Activated CD8-positive, alpha-beta memory T cell treated with anti-CD3 and anti-CD28 coated beads, Interleukin-2, amount 50 U/mL, for 24 hours (primary cell): ENCODE measurements around the gene PAQR7.
A peak's percentile ranks its signal among the peaks of the same experiment; 100 is the strongest.

ENCODE experiments used
- DNase-seq: peaks from one replicate; pipeline ENCODE4 v3.0.0-alpha.2; 2020; ENCODE audit errors: extremely low read depth

The PAQR7 gene

DNA sequence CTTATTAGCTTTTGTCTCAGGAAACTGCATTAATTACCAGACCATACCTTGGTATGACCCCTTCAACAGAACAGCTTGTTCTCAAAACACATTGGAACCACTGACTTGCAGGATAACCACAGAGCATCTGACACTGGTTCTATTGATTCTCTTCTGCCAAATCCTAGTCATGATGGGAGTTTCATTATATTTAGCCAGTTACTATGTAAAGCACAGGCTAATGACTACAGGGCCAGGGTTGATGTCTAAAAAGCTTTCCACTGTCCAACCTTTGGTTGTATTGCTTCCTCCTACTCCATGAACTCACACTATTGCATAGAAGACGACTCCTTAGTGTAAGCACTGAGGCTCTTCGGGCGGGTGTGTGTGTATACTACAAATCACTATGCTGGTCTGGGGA is 27.0 kb upstream of the PAQR7 start:
- no peak for DNase-seq

DNA sequence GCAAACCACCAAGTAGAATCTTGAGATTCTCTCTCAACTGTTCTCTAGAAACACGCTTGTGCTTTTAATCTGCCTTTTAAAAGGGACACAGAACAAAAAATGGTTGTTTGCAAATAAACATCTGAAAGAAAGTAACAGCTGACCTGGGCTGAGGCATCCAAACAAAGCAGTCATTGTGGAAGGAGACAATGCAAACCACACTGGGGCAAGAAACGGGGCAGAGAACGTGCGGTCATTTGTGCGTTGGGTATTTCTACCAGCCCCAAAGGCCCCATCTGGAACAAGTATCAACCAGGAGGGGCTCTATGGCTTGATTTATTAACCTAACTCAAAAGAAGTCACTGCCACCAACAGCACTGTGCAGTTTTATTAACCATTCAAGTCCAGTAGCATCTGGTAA is 24.7 kb upstream of the PAQR7 start:
- no peak for DNase-seq

DNA sequence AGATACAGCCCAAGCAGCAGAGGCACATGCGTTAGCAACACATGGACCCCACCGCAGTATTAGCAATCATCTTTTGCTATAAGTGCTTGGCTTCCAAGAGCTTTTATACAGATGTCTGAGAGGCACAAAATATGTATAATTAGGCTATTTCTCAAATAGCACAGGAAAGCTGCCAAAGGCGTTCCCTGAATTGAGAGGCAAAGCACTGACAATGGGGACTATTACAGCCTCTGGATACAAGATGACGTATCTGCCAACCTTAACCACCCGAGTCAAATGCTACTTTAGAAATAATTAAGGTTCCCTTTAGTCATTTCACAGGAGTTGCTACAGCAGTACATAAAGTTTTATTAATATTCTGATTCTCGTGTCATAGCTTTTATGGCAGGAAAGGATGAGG is 24.3 kb upstream of the PAQR7 start:
- no peak for DNase-seq

DNA sequence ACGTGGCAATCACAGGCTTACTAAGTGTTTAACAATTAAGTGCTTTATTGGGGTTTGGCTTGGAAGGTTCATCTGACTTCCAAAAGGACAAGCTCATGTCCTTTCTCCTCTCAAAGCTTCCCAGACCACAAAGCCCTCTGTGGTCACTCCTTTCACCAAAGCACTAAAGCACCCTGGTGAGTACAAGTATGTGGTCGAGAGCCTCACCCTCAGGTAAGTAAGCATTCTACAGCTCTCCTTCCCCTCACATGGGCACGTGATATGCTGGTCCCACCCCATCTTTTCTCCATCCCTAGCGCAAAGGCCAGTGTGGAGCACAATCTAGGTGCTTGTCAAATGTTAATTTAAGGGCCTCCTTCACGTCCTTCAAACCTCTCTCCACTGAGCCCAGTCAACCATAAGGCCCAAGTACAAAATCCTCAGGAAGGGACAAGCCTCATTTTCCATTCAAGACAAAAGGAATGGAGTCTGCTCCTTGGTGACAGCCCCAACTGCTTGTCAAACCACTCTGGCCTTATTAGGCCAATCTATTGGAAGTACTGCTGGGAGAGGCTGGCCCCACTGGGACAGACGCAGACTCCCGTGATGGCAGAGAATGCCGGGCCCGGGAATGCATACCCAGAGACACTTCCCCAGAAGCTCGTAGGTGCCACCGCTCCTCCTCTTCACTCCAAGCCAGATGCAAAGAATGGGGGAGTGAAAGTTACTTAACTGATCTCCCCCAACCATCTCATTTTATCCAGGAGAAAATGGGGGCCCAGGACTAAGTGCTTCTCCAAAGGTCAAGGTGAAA is 22.9 kb upstream of the PAQR7 start:
- no peak for DNase-seq

DNA sequence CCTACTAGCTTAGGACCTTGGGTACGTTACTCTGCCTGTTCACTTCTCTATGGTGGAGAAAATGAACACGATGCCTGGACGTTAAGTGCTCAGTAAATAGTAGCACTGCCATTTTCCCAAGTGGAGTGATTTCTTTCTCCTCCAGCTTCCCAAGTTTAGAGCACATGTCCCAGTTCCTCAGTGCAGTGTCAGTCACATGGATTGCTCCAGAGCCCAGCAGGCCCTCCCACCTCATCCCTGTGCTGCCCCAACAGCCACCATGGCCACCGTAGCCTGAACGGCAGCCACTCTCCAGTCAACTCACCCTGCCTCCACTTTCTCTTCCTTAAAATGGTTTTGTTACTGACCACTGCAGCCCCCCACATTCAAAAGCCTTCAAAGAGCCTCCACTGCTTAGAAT is 22.2 kb upstream of the PAQR7 start:
- no peak for DNase-seq

DNA sequence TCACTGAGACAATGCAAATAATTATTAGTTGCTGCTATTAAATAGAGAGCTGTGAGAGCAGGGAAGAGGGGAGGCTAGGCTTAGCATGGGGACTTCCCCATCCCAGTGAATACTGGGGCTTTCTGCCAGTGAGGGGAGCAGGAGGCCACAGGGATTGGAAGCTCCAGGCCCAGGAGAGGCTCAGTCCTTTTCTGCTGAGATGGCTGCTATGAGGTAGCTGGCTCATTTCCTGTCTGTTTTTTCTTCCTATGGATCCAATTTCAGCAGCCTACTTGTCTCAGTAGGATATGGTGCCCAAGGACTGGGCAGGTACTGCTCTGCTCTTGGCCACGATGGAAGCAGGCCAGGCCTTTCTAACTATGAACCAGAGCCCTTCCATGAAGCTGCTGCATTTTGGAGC is 20.8 kb upstream of the PAQR7 start:
- DNase-seq, result no peak

DNA sequence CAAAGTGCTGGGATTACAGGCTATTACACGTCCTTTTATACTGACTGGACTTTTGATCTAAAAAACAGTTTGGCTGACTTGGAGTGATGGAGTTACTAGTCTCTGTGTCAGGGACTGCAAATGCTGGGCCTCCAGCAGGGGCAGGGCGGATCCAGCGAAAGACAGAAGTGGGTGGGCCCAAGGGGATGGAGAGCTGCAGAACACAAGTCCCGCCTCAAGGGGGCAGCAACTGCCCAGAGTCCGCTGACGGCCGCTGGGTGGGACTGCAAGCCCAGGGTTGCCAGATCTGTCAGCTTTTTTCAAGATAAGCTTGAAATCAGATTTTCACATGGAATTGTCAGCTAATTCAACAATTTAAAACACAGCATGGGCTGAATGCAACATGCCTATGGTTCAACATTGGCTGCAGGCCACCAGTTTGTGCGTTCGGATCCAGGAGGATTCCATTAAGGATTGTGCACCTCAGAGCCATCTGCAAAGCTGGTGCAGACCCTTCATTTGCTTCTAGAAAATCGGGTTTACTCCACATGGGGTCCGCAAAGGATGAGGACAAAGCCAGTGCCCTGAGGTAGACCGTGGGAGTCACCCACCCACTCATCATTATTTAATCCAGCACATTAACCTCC is 20.0 kb upstream of the PAQR7 start:
- DNase-seq, result peak; percentile 76

DNA sequence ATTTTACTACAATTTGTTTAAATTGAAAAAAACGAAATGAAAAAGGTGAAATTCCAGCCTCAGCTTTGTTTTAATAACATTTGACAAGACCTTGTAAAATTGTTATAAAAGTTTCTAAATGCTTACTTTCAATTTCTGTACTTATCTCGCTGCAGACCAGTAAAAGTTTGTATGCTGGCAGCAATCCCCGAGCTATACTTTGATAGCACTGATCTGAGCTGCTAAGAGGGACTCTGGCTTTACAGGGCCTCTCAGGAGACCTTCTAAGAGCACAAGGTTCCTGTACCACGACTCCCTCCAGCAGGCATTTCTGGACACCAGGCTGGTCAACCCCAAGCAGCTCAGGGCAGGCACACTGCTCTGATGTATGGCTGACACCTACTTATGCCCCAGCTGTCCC is 17.6 kb upstream of the PAQR7 start:
- no peak for DNase-seq

DNA sequence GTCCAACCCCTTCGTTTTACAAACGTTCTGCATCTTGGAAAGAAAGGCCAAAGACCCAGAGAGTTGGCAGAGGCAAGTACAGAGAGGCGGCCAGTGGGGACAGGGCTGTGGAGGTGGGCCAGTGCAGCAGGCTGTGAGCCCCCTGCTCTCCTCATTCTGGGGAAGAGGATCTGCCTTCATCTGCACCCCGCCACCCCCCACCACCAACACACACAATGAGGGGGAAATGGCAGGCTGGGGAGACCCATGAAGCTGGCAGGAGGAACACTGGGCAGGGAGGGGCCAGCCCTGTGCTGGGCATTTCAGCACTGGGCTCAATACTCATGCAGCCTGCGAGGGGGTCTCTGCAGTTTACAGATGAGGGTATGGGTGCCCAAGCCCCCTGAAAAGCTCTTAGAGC is 16.1 kb upstream of the PAQR7 start:
- no peak for DNase-seq

DNA sequence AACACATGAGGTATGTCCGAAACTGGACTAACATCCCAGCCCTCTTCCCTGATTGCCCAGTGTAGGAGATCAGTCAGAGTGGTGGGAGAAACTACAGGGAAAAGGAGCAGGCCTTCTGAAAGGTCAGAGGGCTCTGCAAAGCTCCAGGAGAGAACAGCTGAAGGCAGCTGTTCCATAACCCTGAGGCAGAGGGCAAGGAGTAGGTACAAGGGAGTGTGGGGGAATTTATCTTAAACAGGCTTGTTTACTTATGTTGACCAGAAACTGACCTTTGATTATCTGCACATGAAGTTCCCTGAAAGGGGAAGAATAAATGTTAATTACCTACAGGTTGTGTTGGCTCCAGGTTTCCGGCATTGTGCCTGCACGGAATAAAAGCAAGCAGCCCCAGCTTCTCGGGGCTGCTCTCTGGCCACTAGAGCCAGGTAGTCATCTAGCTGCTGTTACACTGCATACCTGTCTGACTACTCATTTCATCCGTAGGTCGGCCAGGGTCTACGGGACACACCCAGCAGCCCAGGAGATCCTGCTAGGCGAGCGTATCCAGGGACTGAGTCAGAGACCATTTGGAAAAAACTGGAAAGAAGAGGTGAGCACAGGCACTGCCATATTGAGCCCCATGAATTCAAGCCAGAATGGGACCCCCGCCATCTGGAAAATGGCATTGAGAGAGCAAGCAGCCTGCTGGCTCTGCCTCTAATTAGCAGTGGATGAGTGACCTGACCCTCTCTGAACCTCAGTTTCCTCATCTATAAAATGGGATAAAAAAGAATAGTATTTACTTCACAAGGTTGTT is 14.9 kb upstream of the PAQR7 start:
- no peak for DNase-seq

DNA sequence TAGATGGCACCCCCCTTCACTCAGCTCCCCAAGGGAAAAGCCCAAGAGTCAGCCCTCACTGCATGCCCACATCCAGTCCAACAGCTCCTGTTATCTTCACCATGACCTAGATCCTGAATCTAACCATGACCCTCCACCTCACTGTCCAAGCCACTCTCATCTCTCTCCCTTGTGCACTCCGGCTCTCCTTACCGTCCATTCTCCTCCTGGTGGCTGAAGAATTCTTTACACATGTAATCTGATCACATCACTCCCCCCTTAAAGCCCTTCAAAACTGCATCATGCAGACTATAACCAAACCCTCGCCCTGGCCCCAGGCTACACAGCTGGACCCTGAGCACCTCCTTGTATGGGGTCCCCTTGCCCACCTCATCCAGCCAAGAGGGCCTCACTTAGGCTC is 14.0 kb upstream of the PAQR7 start:
- DNase-seq, result no peak

DNA sequence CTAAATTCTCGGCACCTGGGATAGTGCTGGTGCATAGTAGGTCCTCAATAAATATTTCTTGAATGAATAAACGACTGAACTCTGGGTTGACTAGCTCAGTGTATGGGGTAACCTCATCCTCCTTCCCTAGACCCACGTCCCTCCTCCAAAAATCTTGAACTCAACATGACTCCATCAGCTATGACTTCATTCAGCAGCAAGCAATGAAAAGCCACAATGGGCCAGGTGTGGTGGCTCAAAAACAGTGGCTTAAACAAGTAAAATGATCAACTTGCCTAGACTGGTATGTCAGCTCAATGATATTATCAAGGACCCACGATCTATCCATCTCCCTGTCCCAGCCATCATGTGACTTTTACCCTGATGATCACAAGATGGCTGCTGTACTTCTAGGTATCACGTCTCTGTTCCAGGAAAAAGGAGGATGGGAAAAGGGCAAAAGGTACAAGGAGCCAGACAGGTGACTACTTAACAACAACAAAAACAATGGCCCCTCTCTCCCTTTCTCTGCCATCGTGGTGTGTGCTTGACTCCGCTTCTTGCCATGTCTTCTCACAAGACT is 13.0 kb upstream of the PAQR7 start:
- no peak for DNase-seq

DNA sequence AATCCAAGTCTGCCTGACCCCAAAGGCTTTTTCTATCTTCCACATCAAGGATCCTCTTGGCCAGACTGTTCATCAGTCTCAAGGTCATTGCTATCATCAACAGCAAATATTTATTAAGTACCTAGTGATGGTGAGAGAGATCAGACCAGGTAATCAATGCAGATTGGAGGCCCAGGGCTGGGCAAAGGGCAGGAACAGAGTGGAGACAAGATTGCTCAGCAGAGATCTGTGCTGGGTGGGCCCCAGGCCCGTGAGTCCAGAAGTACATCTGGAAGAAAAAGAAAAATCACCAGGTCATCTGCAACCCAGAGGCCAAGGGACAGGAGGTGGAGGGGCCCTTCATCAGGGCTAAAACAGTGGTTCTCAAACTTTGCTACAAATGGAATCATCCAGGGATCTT is 10.1 kb upstream of the PAQR7 start:
- DNase-seq, result no peak

DNA sequence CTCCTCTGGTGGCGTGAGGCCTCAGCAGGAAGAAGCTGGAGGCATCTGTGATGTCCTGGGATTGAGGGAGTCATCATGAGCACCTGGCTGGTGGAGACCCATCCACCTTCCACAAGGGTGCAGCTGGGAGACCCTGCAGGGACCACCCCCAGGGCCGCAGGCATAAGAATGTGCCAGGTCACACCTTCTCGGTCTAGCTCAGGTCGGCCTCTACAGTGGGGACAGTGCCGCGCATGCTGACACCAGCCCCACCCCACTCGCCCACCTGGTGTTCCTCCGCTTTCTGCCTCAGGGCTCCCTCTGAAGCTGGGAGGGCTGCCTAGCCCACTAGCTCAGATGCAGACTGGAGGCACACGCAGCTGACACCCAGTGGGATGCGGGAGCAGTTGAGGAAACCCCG is 5.8 kb upstream of the PAQR7 start:
- DNase-seq, result no peak

DNA sequence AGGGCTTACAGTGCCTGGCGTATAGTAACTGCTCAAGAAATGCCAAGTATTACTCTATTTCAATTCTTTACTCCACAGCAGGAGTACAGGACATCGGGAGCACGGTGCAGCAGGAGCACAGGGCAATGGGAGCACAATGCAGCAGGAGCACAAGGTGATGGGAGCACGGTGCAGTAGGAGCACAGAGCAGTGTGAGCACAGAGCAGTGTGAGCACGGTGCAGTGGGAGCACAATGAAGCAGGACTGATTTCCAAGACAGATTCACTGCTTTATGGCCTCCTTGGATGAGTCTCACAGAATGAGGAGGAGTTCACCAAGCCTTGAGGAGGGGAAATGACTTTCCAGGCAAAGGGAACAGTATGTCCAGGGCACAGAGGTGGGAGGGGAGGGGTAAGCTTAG is 5.0 kb upstream of the PAQR7 start:
- DNase-seq, result no peak

DNA sequence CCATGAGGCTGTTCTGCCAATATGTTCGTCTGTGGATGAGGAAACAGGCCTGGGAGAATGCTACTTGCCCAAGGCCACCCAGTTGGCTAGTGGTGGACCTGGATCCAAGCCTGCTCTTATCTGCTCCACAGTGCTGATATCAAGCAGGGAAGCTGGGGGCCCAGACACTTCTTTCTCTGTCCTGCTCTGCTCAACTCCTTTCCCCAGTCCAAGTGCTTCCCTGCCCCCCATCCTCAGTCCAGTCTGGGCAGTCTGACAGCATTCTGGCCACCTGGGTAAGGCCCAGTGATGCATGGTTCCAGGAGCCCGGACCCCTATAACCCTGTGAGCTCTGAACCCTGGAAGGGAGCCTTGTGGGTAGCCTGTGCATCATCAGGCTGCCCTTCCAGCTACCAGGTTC is 4.2 kb upstream of the PAQR7 start:
- no peak for DNase-seq

DNA sequence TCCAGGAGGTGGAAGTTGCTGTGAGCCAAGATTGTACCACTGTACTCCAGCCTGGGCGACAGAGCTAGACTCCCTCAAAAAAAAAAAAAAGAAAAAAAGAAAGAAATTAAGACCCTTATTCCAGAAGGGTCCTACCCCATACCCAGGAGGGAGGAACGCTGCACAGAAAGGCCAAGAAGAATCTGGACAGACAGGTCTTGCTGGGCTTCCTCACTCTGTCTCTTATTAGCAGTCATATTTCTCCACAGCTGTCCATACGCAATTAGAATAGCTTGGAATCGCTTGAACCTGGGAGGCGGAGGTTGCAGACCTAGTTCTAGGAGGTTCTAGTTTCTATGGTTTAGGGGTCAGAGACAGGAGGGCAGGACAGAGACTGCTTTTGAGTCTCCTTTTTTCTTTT is 3.2 kb upstream of the PAQR7 start:
- DNase-seq, result no peak

DNA sequence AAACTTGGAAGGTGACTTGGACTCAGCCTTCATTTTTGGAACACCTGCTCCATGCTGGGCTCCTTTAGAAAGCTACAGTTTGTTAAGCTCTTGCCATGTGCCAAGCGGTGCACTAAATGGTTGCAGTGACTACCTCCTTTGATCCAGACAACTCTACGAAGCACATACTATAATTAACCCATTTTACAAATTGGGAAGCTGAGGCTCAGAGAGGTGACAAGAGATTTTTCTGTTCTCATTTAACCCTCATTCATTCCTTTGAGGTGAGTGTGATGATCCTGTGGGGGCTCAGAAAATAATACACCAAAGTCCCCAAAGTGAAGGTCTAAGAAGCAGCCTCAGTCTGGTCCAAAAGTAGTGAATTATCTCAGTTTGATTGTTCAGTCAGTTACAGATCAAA is 1.6 kb upstream of the PAQR7 start:
- DNase-seq, result no peak

DNA sequence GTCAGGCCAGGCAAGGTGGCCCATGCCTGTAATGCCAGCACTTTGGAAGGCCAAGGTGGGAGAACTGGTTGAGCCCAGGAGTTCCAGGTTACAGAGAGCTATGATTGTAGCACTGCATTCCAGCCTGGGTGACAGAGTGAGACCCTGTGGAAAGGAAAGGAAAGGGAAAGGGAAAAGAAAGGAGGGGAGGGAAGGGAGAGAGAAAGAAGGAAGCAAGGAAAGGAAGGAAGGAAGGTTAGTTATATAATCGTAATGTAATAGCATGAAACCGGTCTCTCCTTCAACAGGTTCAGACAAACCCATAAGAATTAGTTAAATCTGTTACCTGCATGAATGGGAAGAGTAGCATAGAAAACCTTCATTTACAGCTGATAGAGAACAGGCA is 1.2 kb upstream of the PAQR7 start:
- no peak for DNase-seq

DNA sequence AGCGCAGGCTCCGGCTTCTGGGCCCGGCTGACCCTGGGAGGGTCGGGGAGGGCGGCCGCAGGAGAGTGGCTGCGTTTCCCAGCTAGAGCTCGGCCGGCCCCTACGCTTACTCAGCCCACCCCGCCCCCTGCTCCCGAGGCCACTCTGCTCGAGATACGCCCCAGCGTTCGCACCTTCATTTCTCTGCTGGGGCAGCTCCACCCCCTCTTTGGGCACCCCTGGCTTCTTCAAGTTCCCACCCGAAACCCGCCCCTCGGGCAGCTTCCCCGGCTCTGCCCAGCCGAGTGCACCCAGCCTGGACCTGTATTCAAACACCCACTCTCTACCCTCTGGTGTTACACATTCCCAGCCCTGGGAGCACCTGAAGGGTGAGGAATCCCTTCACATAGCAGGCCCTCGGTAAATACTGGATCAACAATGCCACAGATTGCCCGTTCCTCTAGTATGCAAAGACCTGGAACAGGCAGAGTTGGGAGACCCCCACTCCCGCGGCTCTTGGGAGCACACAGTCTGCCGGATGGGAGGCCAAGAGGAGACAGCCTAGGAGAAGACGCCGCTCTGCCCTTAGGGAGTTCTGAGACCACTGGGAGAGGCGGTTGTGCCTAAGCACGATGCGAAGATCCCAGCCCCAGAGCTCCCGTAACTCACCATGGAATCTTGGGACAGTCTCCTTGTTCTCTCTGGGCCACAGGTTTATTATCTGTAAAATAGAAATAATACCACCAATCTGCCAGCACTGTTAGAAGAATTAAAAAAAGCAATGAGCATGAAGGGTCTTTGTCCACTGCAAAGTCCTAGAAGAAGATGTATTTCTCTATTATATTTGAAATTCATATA is 566 bp upstream of the PAQR7 start:
- no peak for DNase-seq

DNA sequence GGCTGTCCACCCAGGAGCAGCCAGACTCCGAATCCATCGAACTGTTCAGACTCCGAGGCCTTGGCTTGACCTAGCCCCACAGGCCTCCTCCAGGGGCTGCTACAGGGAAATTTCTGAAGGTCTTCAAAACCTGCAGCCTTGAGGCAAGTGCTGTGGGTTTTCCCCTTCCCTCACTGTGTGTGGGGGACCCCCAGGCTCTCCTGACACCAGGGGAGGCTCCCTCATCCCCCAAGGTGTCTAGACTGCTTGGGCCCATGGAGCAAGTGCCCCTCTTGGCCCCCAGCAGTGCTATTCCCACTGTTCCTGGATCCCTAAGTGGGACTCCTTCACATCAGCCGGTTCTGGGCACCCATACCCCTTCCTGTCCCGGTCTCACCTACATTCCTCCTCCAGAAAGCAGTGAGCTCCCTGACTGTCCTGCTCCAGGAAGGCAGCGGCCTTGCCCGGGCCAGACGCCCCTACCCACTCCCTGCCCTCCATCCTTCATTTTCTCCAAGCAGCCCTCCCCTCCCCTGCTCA is 814 bp downstream of the PAQR7 start:
- DNase-seq, result no peak

DNA sequence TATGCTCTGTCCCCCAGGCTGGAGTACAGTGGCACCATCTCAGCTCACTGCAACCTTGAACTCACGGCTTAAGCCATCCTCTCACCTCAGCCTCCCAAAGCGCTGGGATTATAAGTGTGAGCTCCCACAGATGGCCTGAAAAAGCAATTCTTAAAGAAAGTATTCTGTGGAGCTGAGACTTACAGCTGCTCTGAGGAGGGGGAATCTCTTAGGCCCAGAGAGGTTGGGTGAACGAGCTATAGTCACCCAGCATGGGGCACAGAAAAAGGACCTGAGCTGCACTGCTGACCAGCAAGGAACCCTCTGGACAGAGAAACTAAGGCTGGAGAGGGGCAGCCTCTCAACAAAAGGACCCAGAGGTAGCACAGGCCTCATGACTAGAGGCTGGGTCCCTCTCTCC is 1.3 kb downstream of the PAQR7 start:
- DNase-seq, result no peak
